Psoas muscle (tissue), 8 donors: ENCODE results near the gene IGLON5. TPM values are rescaled to one million over a fixed set of nuclear protein-coding genes. Genes with fewer than 3 reads are reported as not detected.

Experiments
- ATAC-seq, 4 donors: fragments of 200-7000 bp; cut with Tn5 transposase; one replicate each; pipeline ENCODE4 v1.9.1; 2020; ENCODE audit warnings: moderate library complexity in 3 of 4, mild to moderate bottlenecking in 2 of 4
- DNase-seq, 2 donors: peaks; one replicate each; pipeline ENCODE4 v3.0.0-alpha.2; 2020
- H3K27ac ChIP-seq: fragments of 200-600 bp; one replicate; pipeline ENCODE4 v1.8.0; 2022
- H3K27me3 ChIP-seq, 3 donors: fragments of 200-600 bp in 1 of 3; one replicate each; pipeline versions ENCODE4 v1.6.1 to v1.8.0; 2013 to 2022; ENCODE audit warnings: low read length in 2 of 3, mild to moderate bottlenecking in 2 of 3, moderate library complexity in 1 of 3; ENCODE audit not compliant: insufficient read depth in 3 of 3
- H3K36me3 ChIP-seq, 2 donors: fragments of 200-600 bp in 1 of 2; one replicate each; pipeline versions ENCODE4 v1.6.1 to v1.8.0; 2013 to 2022; ENCODE audit warnings: low read depth in 1 of 2, mild to moderate bottlenecking in 1 of 2, moderate library complexity in 1 of 2; ENCODE audit not compliant: insufficient read depth in 1 of 2
- H3K4me1 ChIP-seq: fragments of 200-600 bp; one replicate; pipeline ENCODE4 v1.8.0; 2022
- H3K4me3 ChIP-seq: fragments of 200-600 bp; one replicate; pipeline ENCODE4 v1.8.0; 2022; ENCODE audit warnings: mild to moderate bottlenecking
- H3K9me3 ChIP-seq: fragments of 200-600 bp; one replicate; pipeline ENCODE4 v1.8.0; 2022
- CTCF ChIP-seq: fragments of 200-600 bp; IDR thresholded peaks from one replicate; pipeline ENCODE4 v1.8.0; 2022; ENCODE audit warnings: antibody characterized with exemption
- WGBS, 3 donors: extraction: QIAGEN DNeasy Blood & Tissue Kit; methylation state at CpG; one replicate each; pipeline versions ENCODE4 v1.1.6 to v1.1.7; 2013; 5-methylcytosine and 5-hydroxymethylcytosine counted together
- intact Hi-C, 2 donors: fragments of 100-400 bp; cut with DNase I; formaldehyde crosslinking; loops; one replicate each; pipeline versions ENCODE4 v1.11.0 to v1.14.2; 2022
- polyA plus RNA-seq, 3 donors: library from polyadenylated mRNA; stranded (reverse); fragments of 200-250 nt; gene quantifications; one replicate each; pipeline ENCODE4 v1.2.3, GENCODE V29; 2013
- total RNA-seq, 4 donors: library from RNA; stranded (reverse); fragmentation: NEBNext Ultra II Directional in 2 of 4; extraction: Animal tissue kit (Norgen Biotek cat#: 25700) in 2 of 4; gene quantifications; one replicate each; pipeline versions ENCODE4 v1.2.1 to v1.2.4, GENCODE V29; 2021 to 2023
- donor health status: healthy with polysubstance abuse.
- donor health status: DM: no; HTN: no; CAD: no; lungs with moderate emphysema.
- donor health status: Bipolar disorder and iron deficiency.
- donor health status: healthy.
- donor health status: DM: yes; HTN: yes; CAD: no.
- donor health status: DM: no; HTN: no; CAD: no.
- donor health status: DM: no; HTN: no; CAD: no.
- donor health status: DM: yes; HTN: yes; CAD: no.

IGLON5 gene
- total and polyA plus RNA-seq, 7 donors: 0.03 to 0.10 TPM; not detected in 5

- Histone ChIP-seq H3K27me3 (peaks cover 0 to 25% (median 3%) of the 10 kb centered on the region in 3 donors), H3K9me3 (peaks cover 11% of the 10 kb centered on the region), H3K36me3 (no peaks in the 10 kb centered on the region), H3K4me1 (no peaks in the 10 kb centered on the region), H3K27ac (no peak overlapping the region), H3K4me3 (no peak overlapping the region)
- no peak for ATAC-seq
- no peak for TF ChIP-seq CTCF
- intact Hi-C loops: no loop called here
- DNase-seq: no peak
- 58 to 85% (median 83%) methylated on average over 3 of the region's 3 CpGs for WGBS, 3 donors
These were observed 6.0 kb upstream of the IGLON5 start for GRCh38 chr19:51305479-51305878.

- Histone ChIP-seq H3K9me3 (no peaks in the 10 kb centered on the region), H3K36me3 (no peaks in the 10 kb centered on the region), H3K4me1 (no peaks in the 10 kb centered on the region), H3K4me3 (no peak overlapping the region), H3K27ac (no peak overlapping the region), H3K27me3 (peaks cover 0 to 29% (median 3%) of the 10 kb centered on the region in 3 donors)
- ATAC-seq: no peak
- 62 to 70% (median 62%) methylated on average over 7 to 8 of the region's 8 CpGs for WGBS, 3 donors
- no peak for TF ChIP-seq CTCF
- intact Hi-C loops: no loop called here
- DNase-seq: no peak
These were observed 5.2 kb downstream of the IGLON5 start for GRCh38 chr19:51316688-51317087.

- no peaks in the 10 kb centered on the region for H3K36me3 ChIP-seq
- no peak for TF ChIP-seq CTCF
- ATAC-seq: no peak
- no peak overlapping the region for H3K4me3 ChIP-seq
- no peaks in the 10 kb centered on the region for H3K4me1 ChIP-seq
- DNase-seq: no peak
- H3K9me3 ChIP-seq: no peaks in the 10 kb centered on the region
- H3K27me3 ChIP-seq: peaks cover 0 to 23% (median under 1%) of the 10 kb centered on the region in 3 donors
- H3K27ac ChIP-seq: no peak overlapping the region
- WGBS, 3 donors: 82 to 89% (median 84%) methylated on average over 3 of the region's 3 CpGs
- intact Hi-C loops: no loop called here
These were observed 5.9 kb downstream of the IGLON5 start for GRCh38 chr19:51317376-51317775.

- H3K36me3 ChIP-seq: no peaks in the 10 kb centered on the region
- H3K4me3 ChIP-seq: no peak overlapping the region
- 48 to 61% (median 52%) methylated on average over 1 of the region's 1 CpG for WGBS, 3 donors
- no peak overlapping the region for H3K27ac ChIP-seq
- intact Hi-C loops: no loop called here
- ATAC-seq (no peak), DNase-seq (no peak)
- no peaks in the 10 kb centered on the region for H3K4me1 ChIP-seq
- no peaks in the 10 kb centered on the region for H3K9me3 ChIP-seq
- peaks cover 0 to 17% (median 3%) of the 10 kb centered on the region in 3 donors for H3K27me3 ChIP-seq
- no peak for TF ChIP-seq CTCF
These were observed 6.5 kb downstream of the IGLON5 start for GRCh38 chr19:51317968-51318367.
